ENCODE measurements around the gene RINL. TPM values are rescaled to one million over a fixed set of nuclear protein-coding genes. Genes with fewer than 3 reads are reported as not detected.
A peak's percentile ranks its signal among the peaks of the same experiment; 100 is the strongest.
"Not testable (repeated sequence)": the region's sequence is repeated elsewhere in the genome, so short reads cannot be mapped to it uniquely, and the experiment has no call there.

The RINL gene
- total RNA-seq, 2 donors from 2014 or later = 105 to 137 TPM

DNA sequence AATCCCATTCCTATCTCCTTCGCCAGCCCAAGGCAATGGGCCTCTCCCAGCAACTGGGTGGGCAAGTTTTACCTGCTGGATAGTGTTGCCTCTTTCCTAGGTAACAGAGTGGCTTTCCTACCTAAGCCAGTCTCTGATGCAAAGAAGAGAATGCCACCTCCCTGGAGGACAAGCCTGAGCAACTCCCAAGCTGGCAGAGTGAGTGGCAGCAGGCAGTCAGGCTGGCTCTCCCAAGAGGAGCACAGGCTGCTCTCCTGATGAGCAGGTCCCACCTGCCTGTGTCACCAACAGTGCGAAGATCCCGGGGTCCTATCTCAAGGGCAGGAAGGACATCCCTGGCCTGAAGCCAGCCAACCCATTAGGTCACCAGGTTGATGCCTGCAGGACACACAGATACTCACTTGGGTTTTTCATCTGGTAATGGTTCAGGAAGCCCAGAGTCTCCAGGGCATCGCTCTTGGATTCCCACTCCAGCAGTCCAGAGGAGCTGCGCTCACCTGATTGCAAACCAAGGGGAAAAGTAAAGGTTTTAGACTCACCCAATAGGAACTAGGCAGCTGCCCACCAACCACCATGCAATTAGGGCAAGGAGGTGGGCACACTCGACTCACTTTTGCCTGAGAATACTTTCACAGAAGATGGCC, 41.0 kb downstream of the RINL start:
- Mint-ChIP-seq H3K9me3 (no peaks in the 10 kb centered on the region), H3K27ac (peak overlapping the region; percentile 55 to 64), H3K36me3 (peaks cover 34 to 40% of the 10 kb centered on the region in 2 donors)
- no peak for DNase-seq (ENCODE audit: low spot score in 2 of 2)
- ATAC-seq = no peak

DNA sequence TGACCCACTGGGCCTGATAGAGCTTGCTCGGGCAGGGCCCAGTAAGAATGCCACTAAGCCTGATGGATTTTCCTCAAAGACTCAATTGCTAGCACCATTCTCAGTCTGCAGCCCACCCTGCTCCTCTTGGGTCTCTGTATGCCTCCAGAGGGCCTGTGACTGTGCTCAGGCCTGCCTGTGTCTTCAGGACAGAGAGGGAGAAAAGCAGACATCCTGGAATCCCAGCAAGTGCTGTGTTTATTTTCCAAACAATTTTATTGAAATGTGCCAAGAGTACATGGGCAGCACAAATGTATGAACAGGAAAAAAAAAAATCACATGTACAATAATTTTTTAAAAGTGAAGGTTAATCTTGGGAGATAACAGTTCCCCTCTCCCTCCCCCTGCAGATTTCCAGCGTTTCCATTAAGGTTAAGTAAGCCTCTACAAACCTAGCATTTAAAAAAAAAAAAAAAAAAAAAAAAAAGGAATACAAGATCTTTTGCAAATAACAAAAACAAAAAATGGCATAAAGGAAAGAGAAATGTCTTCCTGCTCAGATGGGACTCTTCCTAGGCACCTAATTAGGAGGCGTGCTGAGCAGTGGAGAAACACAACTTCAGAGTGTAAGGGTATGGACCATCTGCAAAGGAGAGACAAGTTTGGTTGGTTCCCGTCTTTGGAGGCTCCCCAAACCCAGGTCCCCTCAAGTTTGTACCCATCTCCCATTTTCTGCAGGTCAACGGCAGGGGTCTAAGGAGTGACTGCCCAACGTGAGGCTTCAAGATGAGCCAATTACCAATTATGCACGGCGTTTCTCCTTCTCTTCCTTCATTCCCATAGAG, 41.7 kb downstream of the RINL start:
- Mint-ChIP-seq H3K36me3 (peaks cover 30 to 35% of the 10 kb centered on the region in 2 donors), H3K27ac (peak overlapping the region; percentile 60 to 64), H3K9me3 (no peaks in the 10 kb centered on the region)
- ATAC-seq (no peak), DNase-seq (ENCODE audit: low spot score in 2 of 2) (no peak)

DNA sequence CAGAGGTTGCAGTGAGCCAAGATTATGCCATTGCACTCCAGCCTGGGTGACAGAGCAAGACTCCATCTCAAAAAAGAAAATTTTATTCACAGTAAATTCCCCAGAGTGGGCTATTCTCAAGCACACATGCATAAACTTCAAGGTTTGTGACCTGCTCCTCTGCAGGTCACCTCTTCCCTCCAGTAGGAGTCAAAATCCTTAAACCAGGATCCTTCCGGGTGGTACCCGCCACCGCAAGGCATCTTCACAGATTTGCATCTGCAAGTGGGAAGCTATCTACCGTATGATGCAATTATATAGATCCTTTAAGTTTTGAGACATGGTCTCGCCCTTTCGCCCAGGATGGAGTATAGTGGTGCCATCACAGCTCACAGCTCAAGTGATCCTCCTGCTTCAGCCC, 43.5 kb downstream of the RINL start:
- Mint-ChIP-seq H3K36me3 (peaks cover 25 to 26% of the 10 kb centered on the region in 2 donors), H3K27ac (no peak overlapping the region), H3K9me3 (no peaks in the 10 kb centered on the region)
- ATAC-seq = no peak
- no peak for DNase-seq (ENCODE audit: low spot score in 2 of 2)

DNA sequence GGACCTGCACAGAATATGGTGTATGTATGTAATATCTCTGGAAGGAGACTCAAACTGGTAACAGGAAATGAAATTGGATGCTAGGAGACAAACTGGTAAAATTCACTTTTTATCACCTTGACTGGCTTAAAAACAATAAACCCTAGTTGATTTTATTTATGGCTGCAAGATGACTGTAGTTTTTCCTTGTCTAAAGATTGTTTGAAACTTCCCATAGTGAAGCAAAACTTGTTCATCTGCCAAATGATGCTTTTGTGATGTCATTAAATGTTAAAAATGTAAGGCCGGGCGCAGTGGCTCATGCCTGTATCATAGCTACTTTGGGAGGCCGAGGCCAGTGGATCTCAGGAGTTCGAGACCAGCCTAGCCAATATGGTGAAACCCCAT, 44.0 kb downstream of the RINL start:
- no peak for DNase-seq (ENCODE audit: low spot score in 2 of 2)
- Mint-ChIP-seq H3K9me3 (no peaks in the 10 kb centered on the region), H3K27ac (peak overlapping the region in 1 of 2 donors; percentile 57), H3K36me3 (peaks cover 21% of the 10 kb centered on the region in 2 donors)
- no peak for ATAC-seq

DNA sequence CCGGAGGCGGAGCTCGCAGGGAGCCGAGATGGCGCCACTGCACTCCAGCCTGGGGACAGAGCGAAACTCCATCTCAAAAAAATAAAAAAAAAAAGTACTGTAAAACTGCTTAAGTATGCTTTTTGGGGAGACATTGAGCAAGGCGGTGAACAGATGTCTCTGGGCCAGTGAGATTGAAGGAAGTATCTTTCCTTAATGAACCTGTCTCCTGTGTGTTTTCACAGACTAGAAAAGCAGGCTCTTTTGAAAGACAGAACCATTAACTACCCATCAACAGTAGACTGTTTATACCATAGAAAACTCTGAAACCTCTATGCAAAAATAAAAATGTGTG, 45.0 kb downstream of the RINL start:
- ATAC-seq = no peak
- no peak for DNase-seq (ENCODE audit: low spot score in 2 of 2)
- Mint-ChIP-seq H3K9me3 (no peaks in the 10 kb centered on the region), H3K27ac (no peak overlapping the region), H3K36me3 (peaks cover 12 to 22% of the 10 kb centered on the region in 2 donors)

DNA sequence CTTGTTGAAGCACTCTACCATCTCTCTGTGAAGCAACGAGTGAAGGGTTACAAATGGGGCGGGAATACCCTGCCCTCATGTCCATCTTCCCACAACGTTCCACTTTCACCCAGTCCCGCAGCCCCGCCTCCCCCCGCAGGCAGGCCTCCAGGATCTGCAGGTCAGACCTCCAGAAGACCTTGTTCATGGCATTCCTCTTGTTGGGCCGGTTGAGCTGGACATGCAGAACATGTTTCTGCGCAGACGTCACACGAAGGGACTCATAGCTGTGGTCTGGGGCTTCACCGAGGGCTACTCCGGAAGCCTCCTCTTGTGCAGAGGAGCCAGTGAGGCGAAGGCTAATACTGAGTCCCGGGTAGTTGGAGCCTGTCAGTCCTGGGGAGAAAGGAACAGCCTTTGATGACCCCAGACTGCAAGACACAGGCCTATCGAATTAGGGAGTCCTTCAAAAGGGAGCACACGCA, 46.9 kb downstream of the RINL start:
- Mint-ChIP-seq H3K9me3 (no peaks in the 10 kb centered on the region), H3K27ac (peak overlapping the region; percentile 94 to 97), H3K36me3 (peaks cover 6 to 16% of the 10 kb centered on the region in 2 donors)
- peak; percentile 19 to 83 for ATAC-seq
- peak in 1 of 2 donors; percentile 77 for DNase-seq (ENCODE audit: low spot score in 2 of 2)

DNA sequence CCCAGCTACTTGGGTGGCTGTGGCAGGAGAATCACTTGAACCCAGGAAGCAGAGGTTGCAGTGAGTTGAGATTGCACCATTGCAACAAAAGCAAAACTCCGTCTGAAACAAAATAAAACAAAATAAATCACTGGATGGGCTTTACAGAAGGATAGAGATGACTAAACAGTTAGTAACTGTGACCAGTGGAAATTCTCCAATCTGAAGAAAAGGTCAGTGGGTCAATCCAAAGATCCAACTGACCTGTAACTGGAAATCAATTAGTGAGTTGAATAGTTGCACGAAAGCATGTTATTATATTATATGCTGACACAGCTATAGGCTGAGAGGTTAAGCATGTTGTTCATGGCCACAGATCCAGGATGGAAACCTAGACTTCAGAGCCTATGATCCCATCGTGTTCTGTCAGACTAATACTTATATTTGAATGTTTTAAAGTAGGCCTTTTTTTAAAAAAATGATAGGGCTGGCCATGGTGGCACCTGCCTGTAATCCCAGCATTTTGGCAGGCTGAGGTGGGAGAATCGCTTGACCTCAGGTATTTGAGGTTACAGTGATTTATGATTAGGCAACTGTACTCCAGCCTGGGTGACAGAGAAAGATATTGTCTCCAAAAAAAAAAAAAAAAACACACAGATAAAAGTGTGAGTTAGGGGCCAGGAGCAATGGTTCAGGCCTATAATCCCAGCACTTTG, 47.9 kb downstream of the RINL start:
- DNase-seq (ENCODE audit: low spot score in 2 of 2) = no peak
- peak overlapping the region; percentile 55 to 94 for H3K27ac Mint-ChIP-seq

DNA sequence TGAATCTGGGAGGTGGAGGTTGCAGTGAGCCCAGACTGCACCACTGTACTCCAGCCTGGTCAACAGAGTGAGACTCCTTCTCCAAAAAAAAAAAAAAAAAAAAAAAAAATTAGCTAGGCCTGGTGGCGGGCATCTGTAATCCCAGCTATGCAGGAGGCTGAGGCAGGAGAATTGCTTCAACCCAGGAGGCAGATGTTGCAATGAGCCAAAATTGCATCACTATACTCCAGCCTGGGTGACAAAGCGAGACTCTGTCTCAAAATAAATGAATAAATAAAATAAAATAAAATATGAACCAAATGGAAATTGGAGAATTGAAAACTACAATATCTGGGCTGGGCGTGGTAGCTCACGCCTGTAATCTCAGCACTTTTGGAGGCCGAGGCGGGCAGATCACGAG, 48.9 kb downstream of the RINL start:
- not testable (repeated sequence) for H3K27ac Mint-ChIP-seq; H3K9me3 Mint-ChIP-seq; ATAC-seq; DNase-seq (ENCODE audit: low spot score in 2 of 2)
- peaks cover 6 to 16% of the 10 kb centered on the region in 2 donors for H3K36me3 Mint-ChIP-seq

More for the DNA sequence above, 47.9 kb downstream of the RINL start:
- Mint-ChIP-seq H3K9me3 (no peaks in the 10 kb centered on the region), H3K36me3 (peaks cover 6 to 16% of the 10 kb centered on the region in 2 donors)
- ATAC-seq = no peak

DNA sequence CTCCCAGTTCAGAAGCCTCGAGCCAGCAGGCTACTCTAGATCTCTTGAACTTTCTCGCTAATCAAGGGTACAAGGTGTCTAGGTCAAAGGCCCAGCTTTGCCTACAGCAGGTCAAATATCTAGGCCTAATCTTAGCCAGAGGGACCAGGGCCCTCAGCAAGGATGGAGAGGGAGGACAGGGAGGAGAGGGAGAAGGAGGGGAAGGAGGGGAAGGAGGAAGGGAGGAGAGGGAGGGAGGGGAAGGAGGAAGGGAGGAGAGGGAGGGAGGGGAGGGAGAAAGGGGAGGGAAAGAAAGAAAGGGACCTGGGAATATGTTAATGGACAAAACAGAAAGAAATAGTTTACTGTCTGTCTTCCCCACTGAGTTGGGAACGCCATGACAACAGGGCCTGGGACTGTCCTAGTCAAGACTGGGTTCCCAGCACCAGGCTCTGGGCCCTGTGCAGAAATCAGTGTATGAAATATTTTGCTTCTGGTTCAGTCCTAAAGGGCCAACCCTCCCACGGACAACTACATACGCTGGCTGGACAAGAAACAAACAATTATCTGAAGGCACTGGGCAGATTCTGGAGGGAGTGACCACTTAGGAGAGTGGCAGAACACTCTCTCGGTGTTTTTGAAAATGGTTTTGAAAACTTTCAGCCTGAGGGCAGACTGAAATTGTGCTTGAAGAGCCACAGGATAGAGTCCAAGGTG, 51.1 kb downstream of the RINL start:
- Mint-ChIP-seq H3K36me3 (peaks cover 18 to 26% of the 10 kb centered on the region in 2 donors), H3K9me3 (no peaks in the 10 kb centered on the region), H3K27ac (peak overlapping the region in 1 of 2 donors; percentile 91)
- no peak for ATAC-seq
- DNase-seq (ENCODE audit: low spot score in 2 of 2) = no peak

DNA sequence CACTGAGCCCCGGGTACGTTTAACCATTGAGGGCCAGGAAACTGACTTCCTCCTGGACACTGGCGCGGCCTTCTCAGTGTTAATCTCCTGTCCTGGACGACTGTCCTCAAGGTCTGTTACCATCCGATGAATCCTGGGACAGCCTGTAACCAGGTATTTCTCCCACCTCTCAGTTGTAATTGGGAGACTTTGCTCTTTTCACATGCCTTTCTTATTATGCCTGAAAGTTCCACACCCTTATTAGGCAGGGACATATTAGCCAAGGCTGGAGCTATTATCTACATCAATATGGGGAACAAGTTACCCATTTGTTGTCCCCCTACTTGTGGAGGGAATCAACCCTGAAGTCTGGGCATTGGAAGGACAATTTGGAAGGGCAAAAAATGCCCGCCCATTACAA, 52.1 kb downstream of the RINL start:
- H3K36me3 Mint-ChIP-seq = peaks cover 13 to 24% of the 10 kb centered on the region in 2 donors
- not testable (repeated sequence) for DNase-seq (ENCODE audit: low spot score in 2 of 2); H3K9me3 Mint-ChIP-seq; H3K27ac Mint-ChIP-seq; ATAC-seq

DNA sequence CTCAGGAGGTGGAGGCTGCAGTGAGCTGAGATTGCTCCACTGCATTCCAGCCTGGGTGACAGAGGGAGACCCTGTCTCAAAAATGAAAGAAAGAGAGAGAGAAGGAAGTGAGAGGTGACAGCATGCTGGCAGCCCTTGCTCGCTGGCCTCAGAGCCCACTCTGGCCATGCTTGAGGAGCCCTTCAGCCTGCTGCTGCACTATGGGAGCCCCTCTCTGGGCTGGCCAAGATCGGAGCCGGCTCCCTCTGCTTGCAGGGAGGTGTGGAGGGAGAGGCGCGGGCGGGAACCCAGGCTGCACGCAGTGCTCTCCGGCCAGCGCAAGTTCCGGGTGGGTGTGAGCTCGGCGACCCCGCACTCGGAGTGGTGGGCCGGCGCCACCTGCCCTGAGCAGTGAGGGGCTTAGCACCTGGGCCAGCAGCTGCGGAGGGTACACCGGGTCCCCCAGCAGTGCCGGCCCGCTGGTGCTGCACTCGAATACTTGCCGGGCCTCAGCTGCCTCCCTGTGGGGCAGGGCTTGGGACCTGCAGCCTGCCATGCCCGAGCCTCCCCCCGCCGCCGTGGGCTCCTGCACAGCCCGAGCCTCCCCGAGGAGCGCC, 56.7 kb downstream of the RINL start:
- not testable (repeated sequence) for ATAC-seq; H3K9me3 Mint-ChIP-seq; DNase-seq (ENCODE audit: low spot score in 2 of 2)
- peak overlapping the region in 1 of 2 donors; percentile 17 for H3K27ac Mint-ChIP-seq
- peaks cover 12 to 18% of the 10 kb centered on the region in 2 donors for H3K36me3 Mint-ChIP-seq

DNA sequence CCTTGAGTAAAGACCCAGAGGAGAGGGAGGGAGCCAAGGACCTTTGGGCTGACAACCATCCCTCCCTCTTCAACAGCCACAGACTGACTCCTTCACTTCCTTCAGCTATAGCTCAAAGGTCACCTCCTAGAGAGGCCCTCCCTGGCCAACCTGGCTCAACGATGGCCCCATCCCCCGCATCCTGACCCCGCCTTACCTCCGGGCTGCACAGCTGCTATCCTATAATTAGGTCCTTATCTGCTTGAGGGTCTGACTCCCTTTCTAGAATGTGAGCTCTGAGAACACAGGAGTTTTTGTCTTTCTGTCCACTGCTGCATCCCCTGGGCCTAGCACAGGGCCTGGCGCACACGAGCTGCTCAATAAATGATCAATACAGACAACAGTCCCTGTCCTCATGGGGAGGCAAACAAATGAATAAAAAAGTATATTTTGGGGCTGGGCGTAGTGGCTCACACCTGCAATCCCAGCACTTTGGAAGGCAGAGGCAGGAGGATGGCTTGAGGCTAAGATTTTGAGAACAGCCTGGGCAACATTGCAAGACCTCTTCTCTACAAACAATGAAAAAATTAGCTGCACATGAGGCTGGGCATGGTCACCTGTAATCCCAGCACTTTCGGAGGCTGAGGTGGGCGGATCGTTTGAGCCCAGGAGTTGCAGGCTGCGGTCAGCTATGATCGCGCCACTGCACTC, 58.7 kb downstream of the RINL start:
- ATAC-seq (no peak), DNase-seq (ENCODE audit: low spot score in 2 of 2) (no peak)
- Mint-ChIP-seq H3K36me3 (peaks cover 12 to 18% of the 10 kb centered on the region in 2 donors), H3K27ac (peak overlapping the region; percentile 62 to 64), H3K9me3 (no peaks in the 10 kb centered on the region)

All from activated naive CD4-positive, alpha-beta T cell treated with anti-CD3 and anti-CD28 coated beads, Interleukin-2, amount 50 U/mL, for 72 hours (primary cell).